ENCODE results near the gene PSMB9. TPM values are rescaled to one million over a fixed set of nuclear protein-coding genes. Genes with fewer than 3 reads are reported as not detected.
A peak's percentile ranks its signal among the peaks of the same experiment; 100 is the strongest.
"Not testable (repeated sequence)": the region's sequence is repeated elsewhere in the genome, so short reads cannot be mapped to it uniquely, and the experiment has no call there.

PSMB9 gene
- total and polyA plus RNA-seq, 5 donors from 2014 or later: 148 to 896 (median 525) TPM

GRCh38 chr6:32867022-32867477 lies 13.1 kb downstream of the PSMB9 start:
- Histone ChIP-seq H3K4me3 (ENCODE audit: low read depth, low read length) (no peak overlapping the region), H3K9me3 (ENCODE audit: control insufficient read depth in 2 of 2, low read length in 2 of 2) (no peaks in the 10 kb centered on the region), H3K36me3 (ENCODE audit: control insufficient read depth, insufficient read depth, low read length) (peaks cover 9% of the 10 kb centered on the region), H3K4me1 (ENCODE audit: control insufficient read depth, insufficient read depth, low read length, poor library complexity, severe bottlenecking) (peaks cover 11% of the 10 kb centered on the region), H3K27ac (ENCODE audit: insufficient read depth, low read length, poor library complexity, severe bottlenecking) (peak overlapping the region; percentile 43), H3K27me3 (ENCODE audit: control insufficient read depth, insufficient read depth, low read length) (no peaks in the 10 kb centered on the region)
- Mint-ChIP-seq H3K4me3 (peak overlapping the region in 3 of 4 donors; percentile 30 to 69 (median 57)), H3K9me3 (peaks cover 0 to 1% (median 0%) of the 10 kb centered on the region in 7 donors), H3K27me3 (peaks cover 13% of the 10 kb centered on the region), H3K27ac (peak overlapping the region; percentile 38 to 81 (median 41)), H3K36me3 (peaks cover 7% of the 10 kb centered on the region), H3K4me1 (peaks cover 20 to 33% (median 26%) of the 10 kb centered on the region in 4 donors)
- ATAC-seq (ENCODE audit: low read depth in 2 of 2) (peak in 1 of 2 donors; percentile 26), DNase-seq (peak in 1 of 3 donors; percentile 28)

DNA sequence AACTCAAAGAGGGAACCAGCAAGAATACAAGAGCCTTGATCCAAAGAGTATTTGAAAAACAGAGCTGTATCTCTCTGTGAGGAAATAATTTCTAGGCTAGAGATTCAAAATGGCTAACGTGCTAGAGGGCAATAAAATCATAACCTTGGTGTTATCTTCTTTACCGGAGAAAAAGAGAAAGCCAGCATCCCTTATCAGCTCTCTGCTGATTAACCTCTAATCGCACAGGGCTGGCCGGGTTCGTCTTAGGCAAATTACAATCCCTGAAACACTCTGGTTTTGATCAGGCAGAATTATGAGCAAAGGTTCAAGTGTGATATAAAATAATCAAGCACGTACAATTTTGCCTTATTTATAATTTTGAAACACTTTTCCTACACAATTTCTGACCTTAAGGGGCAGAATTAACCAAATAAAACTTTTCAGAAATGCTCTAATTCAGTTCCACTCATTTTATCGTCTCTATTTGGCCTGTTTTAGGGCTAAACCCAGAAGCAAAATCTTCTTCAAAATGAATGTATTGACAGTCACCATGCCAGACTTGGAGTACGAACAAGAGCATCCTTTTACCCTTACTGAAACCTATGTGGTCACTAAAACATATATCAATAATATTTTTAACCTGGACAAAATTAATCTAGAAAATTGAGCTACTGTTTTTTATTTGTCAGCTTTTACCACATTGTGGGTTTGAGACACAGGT lies 13.7 kb downstream of the PSMB9 start:
- no peak for DNase-seq
- ATAC-seq (ENCODE audit: low read depth in 2 of 2): peak; percentile 10 to 15
- peaks cover 11% of the 10 kb centered on the region for H3K4me1 ChIP-seq (ENCODE audit: control insufficient read depth, insufficient read depth, low read length, poor library complexity, severe bottlenecking)
- H3K4me3 Mint-ChIP-seq: peak overlapping the region in 1 of 4 donors; percentile 57
- H3K9me3 Mint-ChIP-seq: peaks cover 0 to 4% (median 0%) of the 10 kb centered on the region in 7 donors
- peaks cover 13% of the 10 kb centered on the region for H3K27me3 Mint-ChIP-seq
- H3K36me3 ChIP-seq (ENCODE audit: control insufficient read depth, insufficient read depth, low read length): peaks cover 8% of the 10 kb centered on the region
- peak overlapping the region; percentile 34 for H3K4me3 ChIP-seq (ENCODE audit: low read depth, low read length)
- peak overlapping the region in 2 of 3 donors; percentile 41 to 81 for H3K27ac Mint-ChIP-seq
- H3K4me1 Mint-ChIP-seq: peaks cover 20 to 33% (median 26%) of the 10 kb centered on the region in 4 donors
- H3K27me3 ChIP-seq (ENCODE audit: control insufficient read depth, insufficient read depth, low read length): no peaks in the 10 kb centered on the region
- peaks cover 0 to under 1% of the 10 kb centered on the region in 2 experiments for H3K9me3 ChIP-seq (ENCODE audit: control insufficient read depth in 2 of 2, low read length in 2 of 2)
- peaks cover 12% of the 10 kb centered on the region for H3K36me3 Mint-ChIP-seq
- H3K27ac ChIP-seq (ENCODE audit: insufficient read depth, low read length, poor library complexity, severe bottlenecking): peak overlapping the region; percentile 43

- H3K4me3 Mint-ChIP-seq: no peak overlapping the region
- Histone ChIP-seq H3K9me3 (ENCODE audit: control insufficient read depth in 2 of 2, low read length in 2 of 2) (peaks cover 0 to 3% of the 10 kb centered on the region in 2 experiments), H3K4me1 (ENCODE audit: control insufficient read depth, insufficient read depth, low read length, poor library complexity, severe bottlenecking) (peaks cover 11% of the 10 kb centered on the region), H3K27me3 (ENCODE audit: control insufficient read depth, insufficient read depth, low read length) (no peaks in the 10 kb centered on the region), H3K4me3 (ENCODE audit: low read depth, low read length) (peak overlapping the region; percentile 34), H3K27ac (ENCODE audit: insufficient read depth, low read length, poor library complexity, severe bottlenecking) (no peak overlapping the region), H3K36me3 (ENCODE audit: control insufficient read depth, insufficient read depth, low read length) (peaks cover 8% of the 10 kb centered on the region)
- peaks cover 0 to 4% (median under 1%) of the 10 kb centered on the region in 7 donors for H3K9me3 Mint-ChIP-seq
- peak overlapping the region in 1 of 3 donors; percentile 9 for H3K27ac Mint-ChIP-seq
- H3K36me3 Mint-ChIP-seq: peaks cover 14% of the 10 kb centered on the region
- ATAC-seq (ENCODE audit: low read depth in 2 of 2): peak; percentile 79 to 84
- peaks cover 19 to 33% (median 25%) of the 10 kb centered on the region in 4 donors for H3K4me1 Mint-ChIP-seq
- DNase-seq: peak; percentile 77 to 90 (median 86)
- peaks cover 13% of the 10 kb centered on the region for H3K27me3 Mint-ChIP-seq
Observed at GRCh38 chr6:32868257-32868788, 14.3 kb downstream of the PSMB9 start.

GRCh38 chr6:32873947-32874346 lies 20.0 kb downstream of the PSMB9 start:
- H3K27ac ChIP-seq (ENCODE audit: insufficient read depth, low read length, poor library complexity, severe bottlenecking); H3K4me3 ChIP-seq (ENCODE audit: low read depth, low read length); H3K4me3 Mint-ChIP-seq; DNase-seq; ATAC-seq (ENCODE audit: low read depth in 2 of 2); H3K4me1 Mint-ChIP-seq; H3K4me1 ChIP-seq (ENCODE audit: control insufficient read depth, insufficient read depth, low read length, poor library complexity, severe bottlenecking); H3K9me3 ChIP-seq (ENCODE audit: control insufficient read depth in 2 of 2, low read length in 2 of 2); H3K36me3 ChIP-seq (ENCODE audit: control insufficient read depth, insufficient read depth, low read length); H3K9me3 Mint-ChIP-seq; H3K27me3 ChIP-seq (ENCODE audit: control insufficient read depth, insufficient read depth, low read length): not testable (repeated sequence)
- peaks cover 36% of the 10 kb centered on the region for H3K27me3 Mint-ChIP-seq
- peak overlapping the region in 1 of 3 donors; percentile 50 for H3K27ac Mint-ChIP-seq
- H3K36me3 Mint-ChIP-seq: peaks cover 16% of the 10 kb centered on the region

DNA sequence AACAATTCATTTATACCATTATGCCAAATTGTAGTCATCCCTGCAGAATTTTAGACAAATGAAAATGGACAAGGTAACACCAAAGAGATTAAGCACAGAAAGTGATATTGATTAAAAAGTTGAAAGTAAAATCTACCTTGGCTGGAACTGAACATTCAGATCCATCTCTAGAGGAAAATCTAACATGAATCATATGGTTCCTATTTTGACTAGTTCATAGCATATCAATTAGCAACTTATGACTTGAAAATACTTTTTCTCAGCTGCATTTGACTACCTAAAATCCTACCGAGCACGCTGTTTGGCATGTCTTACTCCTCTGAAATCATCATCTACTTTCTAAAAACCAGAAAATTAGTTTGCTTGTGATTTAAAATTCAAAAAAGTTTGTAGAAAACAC lies 22.6 kb downstream of the PSMB9 start:
- no peak overlapping the region for H3K27ac Mint-ChIP-seq

GRCh38 chr6:32879691-32880090 lies 25.7 kb downstream of the PSMB9 start:
- Mint-ChIP-seq H3K36me3 (peaks cover 25% of the 10 kb centered on the region), H3K4me3 (no peak overlapping the region), H3K4me1 (no peaks in the 10 kb centered on the region), H3K27me3 (peaks cover 25% of the 10 kb centered on the region), H3K9me3 (no peaks in the 10 kb centered on the region), H3K27ac (peak overlapping the region in 1 of 3 donors; percentile 58)
- no peak for ATAC-seq (ENCODE audit: low read depth in 2 of 2)
- no peak overlapping the region for H3K4me3 ChIP-seq (ENCODE audit: low read depth, low read length)
- no peaks in the 10 kb centered on the region for H3K4me1 ChIP-seq (ENCODE audit: control insufficient read depth, insufficient read depth, low read length, poor library complexity, severe bottlenecking)
- no peak overlapping the region for H3K27ac ChIP-seq (ENCODE audit: insufficient read depth, low read length, poor library complexity, severe bottlenecking)
- peaks cover 6% of the 10 kb centered on the region for H3K36me3 ChIP-seq (ENCODE audit: control insufficient read depth, insufficient read depth, low read length)
- H3K9me3 ChIP-seq (ENCODE audit: control insufficient read depth in 2 of 2, low read length in 2 of 2): no peaks in the 10 kb centered on the region
- DNase-seq: no peak
- no peaks in the 10 kb centered on the region for H3K27me3 ChIP-seq (ENCODE audit: control insufficient read depth, insufficient read depth, low read length)

More for the DNA sequence above, 22.6 kb downstream of the PSMB9 start:
- H3K27ac ChIP-seq (ENCODE audit: insufficient read depth, low read length, poor library complexity, severe bottlenecking): no peak overlapping the region
- H3K4me3 Mint-ChIP-seq: no peak overlapping the region
- no peaks in the 10 kb centered on the region for H3K4me1 ChIP-seq (ENCODE audit: control insufficient read depth, insufficient read depth, low read length, poor library complexity, severe bottlenecking)
- no peak for ATAC-seq (ENCODE audit: low read depth in 2 of 2)
- peaks cover 6% of the 10 kb centered on the region for H3K36me3 ChIP-seq (ENCODE audit: control insufficient read depth, insufficient read depth, low read length)
- H3K9me3 ChIP-seq (ENCODE audit: control insufficient read depth in 2 of 2, low read length in 2 of 2): peaks cover 0 to 3% of the 10 kb centered on the region in 2 experiments
- no peak overlapping the region for H3K4me3 ChIP-seq (ENCODE audit: low read depth, low read length)
- H3K36me3 Mint-ChIP-seq: peaks cover 29% of the 10 kb centered on the region
- H3K27me3 ChIP-seq (ENCODE audit: control insufficient read depth, insufficient read depth, low read length): no peaks in the 10 kb centered on the region
- H3K27me3 Mint-ChIP-seq: peaks cover 32% of the 10 kb centered on the region
- H3K4me1 Mint-ChIP-seq: peaks cover 0 to 2% (median 0%) of the 10 kb centered on the region in 4 donors
- DNase-seq: no peak
- peaks cover 0 to 4% (median under 1%) of the 10 kb centered on the region in 7 donors for H3K9me3 Mint-ChIP-seq

- not testable (repeated sequence) for H3K9me3 Mint-ChIP-seq; H3K9me3 ChIP-seq (ENCODE audit: control insufficient read depth in 2 of 2, low read length in 2 of 2); H3K4me1 Mint-ChIP-seq; ATAC-seq (ENCODE audit: low read depth in 2 of 2); H3K27me3 ChIP-seq (ENCODE audit: control insufficient read depth, insufficient read depth, low read length); H3K36me3 ChIP-seq (ENCODE audit: control insufficient read depth, insufficient read depth, low read length); H3K4me3 ChIP-seq (ENCODE audit: low read depth, low read length); H3K27ac Mint-ChIP-seq; H3K27ac ChIP-seq (ENCODE audit: insufficient read depth, low read length, poor library complexity, severe bottlenecking); H3K4me3 Mint-ChIP-seq; DNase-seq; H3K4me1 ChIP-seq (ENCODE audit: control insufficient read depth, insufficient read depth, low read length, poor library complexity, severe bottlenecking)
- H3K36me3 Mint-ChIP-seq: peaks cover 25% of the 10 kb centered on the region
- peaks cover 24% of the 10 kb centered on the region for H3K27me3 Mint-ChIP-seq
Observed at GRCh38 chr6:32880962-32881361, 27.0 kb downstream of the PSMB9 start.
